ENCODE data around the gene YTHDC2.

DNA sequence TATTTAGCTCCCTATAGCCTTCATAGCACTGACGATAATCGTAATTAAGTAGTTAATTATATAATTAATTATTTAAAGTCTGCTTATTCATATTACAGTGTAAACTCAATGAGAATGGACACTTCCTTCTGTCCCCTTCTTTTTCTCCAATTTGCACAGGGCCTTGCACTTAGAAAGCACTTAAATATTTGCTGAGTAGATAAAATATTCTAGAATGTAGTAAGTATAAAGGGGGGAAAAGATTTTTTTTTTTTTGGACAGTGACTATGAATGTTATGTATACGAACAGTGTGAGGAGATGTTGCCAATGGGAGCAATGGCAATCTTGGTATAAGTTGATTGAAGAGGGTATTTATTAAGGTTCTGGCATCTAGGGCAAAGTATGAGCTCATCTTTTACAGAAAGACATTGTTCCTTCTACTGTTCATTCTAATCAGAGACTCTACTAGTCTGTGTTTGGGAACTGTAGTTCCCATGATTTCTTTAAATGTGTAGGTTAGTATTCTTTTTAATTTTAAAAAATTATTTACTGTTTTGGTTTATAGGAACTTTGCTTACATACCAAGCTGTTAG lies 49.4 kb downstream of the YTHDC2 start:
- TF ChIP-seq, protein P1, sequence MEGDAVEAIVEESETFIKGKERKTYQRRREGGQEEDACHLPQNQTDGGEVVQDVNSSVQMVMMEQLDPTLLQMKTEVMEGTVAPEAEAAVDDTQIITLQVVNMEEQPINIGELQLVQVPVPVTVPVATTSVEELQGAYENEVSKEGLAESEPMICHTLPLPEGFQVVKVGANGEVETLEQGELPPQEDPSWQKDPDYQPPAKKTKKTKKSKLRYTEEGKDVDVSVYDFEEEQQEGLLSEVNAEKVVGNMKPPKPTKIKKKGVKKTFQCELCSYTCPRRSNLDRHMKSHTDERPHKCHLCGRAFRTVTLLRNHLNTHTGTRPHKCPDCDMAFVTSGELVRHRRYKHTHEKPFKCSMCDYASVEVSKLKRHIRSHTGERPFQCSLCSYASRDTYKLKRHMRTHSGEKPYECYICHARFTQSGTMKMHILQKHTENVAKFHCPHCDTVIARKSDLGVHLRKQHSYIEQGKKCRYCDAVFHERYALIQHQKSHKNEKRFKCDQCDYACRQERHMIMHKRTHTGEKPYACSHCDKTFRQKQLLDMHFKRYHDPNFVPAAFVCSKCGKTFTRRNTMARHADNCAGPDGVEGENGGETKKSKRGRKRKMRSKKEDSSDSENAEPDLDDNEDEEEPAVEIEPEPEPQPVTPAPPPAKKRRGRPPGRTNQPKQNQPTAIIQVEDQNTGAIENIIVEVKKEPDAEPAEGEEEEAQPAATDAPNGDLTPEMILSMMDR (IDR thresholded peaks at IDR 0.05), result no peak
- no peak for TF ChIP-seq POLR2A (IDR thresholded peaks at IDR 0.05)
